Thyroid gland (tissue), 4 donors: ENCODE results near the gene SLC48A1. TPM values are rescaled to one million over a fixed set of nuclear protein-coding genes. Genes with fewer than 3 reads are reported as not detected.
A peak's percentile ranks its signal among the peaks of the same experiment; 100 is the strongest.

Experiments
- DNase-seq, 2 donors: peaks; one replicate each; pipeline ENCODE4 v3.0.0-alpha.2; 2019
- H3K27ac ChIP-seq, 3 donors: fragments of 200-600 bp; sonication (generic); 1 replicate in 2 of 3; 2 replicates in 1 of 3; pipeline ENCODE4 v1.5.1; 2016 to 2019; ENCODE audit warnings: mild to moderate bottlenecking in 1 of 3, moderate library complexity in 1 of 3
- H3K27me3 ChIP-seq: fragments of 200-600 bp; sonication (generic); one replicate; pipeline ENCODE4 v1.5.1; 2019
- H3K36me3 ChIP-seq, 2 donors: fragments of 200-600 bp; sonication (generic); one replicate each; pipeline ENCODE4 v1.5.1; 2016 to 2019
- H3K4me1 ChIP-seq, 2 donors: fragments of 200-600 bp; sonication (generic); one replicate each; pipeline ENCODE4 v1.5.1; 2017 to 2019
- H3K4me3 ChIP-seq, 3 donors: fragments of 200-600 bp; sonication (generic); replicated peaks in 1 of 3; 1 replicate in 2 of 3; 2 replicates in 1 of 3; pipeline ENCODE4 v1.5.1; 2016; ENCODE audit warnings: mild to moderate bottlenecking in 1 of 3
- H3K9me3 ChIP-seq: fragments of 200-600 bp; sonication (generic); one replicate; pipeline ENCODE4 v1.5.1; 2017
- CTCF ChIP-seq, 6 experiments: fragments of 200-600 bp in 3 of 6; fragments of 450-650 bp in 3 of 6; sonication (generic) in 3 of 6; IDR thresholded peaks; one replicate each; pipeline ENCODE4 v1.5.1; 2016 to 2019; ENCODE audit warnings: antibody characterized with exemption in 6 of 6, mild to moderate bottlenecking in 2 of 6, inconsistent platforms in 1 of 6, moderate library complexity in 1 of 6
- POLR2A ChIP-seq, 2 donors: fragments of 450-650 bp; IDR thresholded peaks; one replicate each; pipeline ENCODE4 v1.6.1; 2017; ENCODE audit warnings: antibody characterized with exemption in 2 of 2, mild to moderate bottlenecking in 2 of 2, moderate library complexity in 1 of 2
- WGBS, 2 donors: methylation state at CpG; one replicate each; pipeline ENCODE4 v1.1.5; 2017; 5-methylcytosine and 5-hydroxymethylcytosine counted together
- intact Hi-C: fragments of 100-400 bp; cut with DNase I; formaldehyde crosslinking; loops from one replicate; pipeline ENCODE4 v1.15.1; 2023
- total RNA-seq, 4 donors: library from RNA; depleted of rRNA; stranded (reverse); fragments of >200 nt; gene quantifications; one replicate each; pipeline ENCODE4 v1.2.3, GENCODE V29; 2016

The SLC48A1 gene
- total RNA-seq, 4 donors from 2014 or later = 59.3 to 276 (median 187) TPM

GRCh38 chr12:47739979-47740378, 33.1 kb upstream of the SLC48A1 start:
- TF ChIP-seq POLR2A (IDR thresholded peaks at IDR 0.05) = no peak
- no peak for TF ChIP-seq CTCF (IDR thresholded peaks at IDR 0.05)
- Histone ChIP-seq H3K4me3 (no peak overlapping the region), H3K27ac (peak overlapping the region; percentile 81 to 91 (median 84)), H3K4me1 (peaks cover 48 to 79% of the 10 kb centered on the region in 2 donors), H3K36me3 (no peaks in the 10 kb centered on the region), H3K27me3 (no peaks in the 10 kb centered on the region), H3K9me3 (no peaks in the 10 kb centered on the region)
- peak in 1 of 2 donors; percentile 20 for DNase-seq
- WGBS, 2 donors = 79 to 90% methylated on average over 9 to 12 of the region's 12 CpGs
- intact Hi-C loops = loop anchor here (5.0 kb wide), 1 partner anchor 37 kb away; no protein-coding TSS in a partner anchor

- Histone ChIP-seq H3K4me1 (peaks cover 51 to 79% of the 10 kb centered on the region in 2 donors), H3K9me3 (no peaks in the 10 kb centered on the region), H3K4me3 (no peak overlapping the region), H3K36me3 (no peaks in the 10 kb centered on the region), H3K27me3 (no peaks in the 10 kb centered on the region), H3K27ac (peak overlapping the region; percentile 81 to 91 (median 84))
- intact Hi-C loops = loop anchor here (5.0 kb wide), 1 partner anchor 37 kb away; no protein-coding TSS in a partner anchor
- peak in 3 of 6 experiments; percentile 6 to 27 (median 25) for TF ChIP-seq CTCF (IDR thresholded peaks at IDR 0.05)
- no peak for TF ChIP-seq POLR2A (IDR thresholded peaks at IDR 0.05)
- WGBS, 2 donors = 40 to 43% methylated on average over 9 to 18 of the region's 21 CpGs
- DNase-seq = peak; percentile 78 to 81
Measured at GRCh38 chr12:47740606-47741339, 32.3 kb upstream of the SLC48A1 start.

- peaks cover 50 to 79% of the 10 kb centered on the region in 2 donors for H3K4me1 ChIP-seq
- 8 to 18% methylated on average over 4 of the region's 4 CpGs for WGBS, 2 donors
- H3K4me3 ChIP-seq = no peak overlapping the region
- intact Hi-C loops = loop anchor here (5.0 kb wide), 1 partner anchor 36 kb away; no protein-coding TSS in a partner anchor
- H3K9me3 ChIP-seq = no peaks in the 10 kb centered on the region
- peak; percentile 96 for DNase-seq
- peaks cover 0 to 1% of the 10 kb centered on the region in 2 donors for H3K36me3 ChIP-seq
- TF ChIP-seq CTCF (IDR thresholded peaks at IDR 0.05) (no peak), POLR2A (IDR thresholded peaks at IDR 0.05) (no peak)
- peak overlapping the region; percentile 81 to 91 (median 84) for H3K27ac ChIP-seq
- H3K27me3 ChIP-seq = no peaks in the 10 kb centered on the region
Measured at GRCh38 chr12:47741340-47741703, 31.7 kb upstream of the SLC48A1 start.

- DNase-seq = peak; percentile 47 to 65
- WGBS, 2 donors = 80 to 81% methylated on average over 7 of the region's 7 CpGs
- H3K4me3 ChIP-seq = no peak overlapping the region
- TF ChIP-seq CTCF (IDR thresholded peaks at IDR 0.05) (peak; percentile 90 to 98 (median 94)), POLR2A (IDR thresholded peaks at IDR 0.05) (no peak)
- H3K4me1 ChIP-seq = peaks cover 41 to 72% of the 10 kb centered on the region in 2 donors
- peak overlapping the region in 1 of 3 donors; percentile 43 for H3K27ac ChIP-seq
- no peaks in the 10 kb centered on the region for H3K9me3 ChIP-seq
- peaks cover 10 to 11% of the 10 kb centered on the region in 2 donors for H3K36me3 ChIP-seq
- intact Hi-C loops = loop anchor here (5.0 kb wide), 1 partner anchor 35 kb away; no protein-coding TSS in a partner anchor
- H3K27me3 ChIP-seq = no peaks in the 10 kb centered on the region
Measured at GRCh38 chr12:47742253-47742825, 30.7 kb upstream of the SLC48A1 start.
